Astrocyte (in vitro differentiated cells and primary cell): ENCODE measurements around the gene SLC38A11.

Experiments used
- CTCF ChIP-seq: IDR thresholded peaks from 2 replicates; pipeline ENCODE4 v1.5.1; 2011; ENCODE audit warnings: low read depth, mild to moderate bottlenecking, inconsistent platforms, low read length, moderate library complexity; ENCODE audit not compliant: insufficient read depth
- EZH2 ChIP-seq: IDR thresholded peaks from 2 replicates; pipeline ENCODE4 v1.6.1; 2012; ENCODE audit warnings: mild to moderate bottlenecking, low read length, inconsistent platforms; ENCODE audit not compliant: insufficient read depth

- no peak for TF ChIP-seq CTCF
- TF ChIP-seq EZH2, result no peak
Observed at GRCh38 chr2:164906947-164907346, 48.4 kb downstream of the SLC38A11 start.
